Measurements from ENCODE around the gene PDE3B.
"Not testable (repeated sequence)": the region's sequence is repeated elsewhere in the genome, so short reads cannot be mapped to it uniquely, and the experiment has no call there.

Gene PDE3B

GRCh38 chr11:14861680-14862079 is 218.1 kb downstream of the PDE3B start (continued):
- TF ChIP-seq TSHZ2 (CRISPR knock-in tag; IDR thresholded peaks at IDR 0.05) = no peak

- not testable (repeated sequence) for ATAC-seq
Measured at GRCh38 chr11:14863775-14864174, 220.2 kb downstream of the PDE3B start.

- ATAC-seq = no peak
Measured at GRCh38 chr11:14872032-14872431, 228.4 kb downstream of the PDE3B start.

GRCh38 chr11:14873632-14874031 is 230.0 kb downstream of the PDE3B start:
- no peak for ATAC-seq
- TF ChIP-seq PPARA (CRISPR knock-in tag; IDR thresholded peaks at IDR 0.05; ENCODE audit: borderline replicate concordance) = no peak
- TF ChIP-seq ISL1 (CRISPR knock-in tag; IDR thresholded peaks at IDR 0.05) = no peak
- no peak for TF ChIP-seq BACH2 (CRISPR knock-in tag; IDR thresholded peaks at IDR 0.05; ENCODE audit: borderline replicate concordance)
- TF ChIP-seq ZFP3 (CRISPR knock-in tag; IDR thresholded peaks at IDR 0.05) = no peak
- TF ChIP-seq POU6F1 (CRISPR knock-in tag; IDR thresholded peaks at IDR 0.05; ENCODE audit: borderline replicate concordance, low read depth) = no peak
- TF ChIP-seq PATZ1 (CRISPR knock-in tag; IDR thresholded peaks at IDR 0.05; ENCODE audit: borderline replicate concordance) = no peak
- TF ChIP-seq SNAI2 (CRISPR knock-in tag; IDR thresholded peaks at IDR 0.05) = no peak
- no peak for TF ChIP-seq CSRNP3 (CRISPR knock-in tag; IDR thresholded peaks at IDR 0.05)
- no peak for TF ChIP-seq RARB (CRISPR knock-in tag; IDR thresholded peaks at IDR 0.05)
- no peak for TF ChIP-seq ZNF70 (CRISPR knock-in tag; IDR thresholded peaks at IDR 0.05)
- no peak for TF ChIP-seq TCF4 (CRISPR knock-in tag; IDR thresholded peaks at IDR 0.05; ENCODE audit: borderline replicate concordance)
- no peak for TF ChIP-seq TOX (CRISPR knock-in tag; IDR thresholded peaks at IDR 0.05; ENCODE audit: borderline replicate concordance)

More at GRCh38 chr11:14872032-14872431, 228.4 kb downstream of the PDE3B start:
- TF ChIP-seq PPARA (CRISPR knock-in tag; IDR thresholded peaks at IDR 0.05; ENCODE audit: borderline replicate concordance) (no peak), OSR1 (CRISPR knock-in tag; IDR thresholded peaks at IDR 0.05) (no peak), TOX (CRISPR knock-in tag; IDR thresholded peaks at IDR 0.05; ENCODE audit: borderline replicate concordance) (no peak), RARB (CRISPR knock-in tag; IDR thresholded peaks at IDR 0.05) (no peak), ZFP30 (CRISPR knock-in tag; IDR thresholded peaks at IDR 0.05) (no peak), BACH2 (CRISPR knock-in tag; IDR thresholded peaks at IDR 0.05; ENCODE audit: borderline replicate concordance) (no peak), SNAI2 (CRISPR knock-in tag; IDR thresholded peaks at IDR 0.05) (no peak), CREB5 (CRISPR knock-in tag; IDR thresholded peaks at IDR 0.05; ENCODE audit: low read depth) (no peak), TSHZ2 (CRISPR knock-in tag; IDR thresholded peaks at IDR 0.05) (no peak), GLIS3 (CRISPR knock-in tag; IDR thresholded peaks at IDR 0.05) (no peak)

Data from SK-N-SH treated with all-trans-retinoic acid at 6 μM for 48 hours (cell line).